ENCODE data around the gene KRI1.

- TF ChIP-seq ZNF565 (CRISPR knock-in tag; conservative IDR thresholded peaks at IDR 0.05; ENCODE audit: low read depth) (no peak), TCF4 (CRISPR knock-in tag; IDR thresholded peaks at IDR 0.05; ENCODE audit: borderline replicate concordance) (no peak), ZFP30 (CRISPR knock-in tag; IDR thresholded peaks at IDR 0.05) (no peak), BACH2 (CRISPR knock-in tag; IDR thresholded peaks at IDR 0.05; ENCODE audit: borderline replicate concordance) (no peak), GLIS3 (CRISPR knock-in tag; IDR thresholded peaks at IDR 0.05) (no peak), PPARA (CRISPR knock-in tag; IDR thresholded peaks at IDR 0.05; ENCODE audit: borderline replicate concordance) (no peak), ZNF8 (CRISPR knock-in tag; IDR thresholded peaks at IDR 0.05) (no peak), POU6F1 (CRISPR knock-in tag; IDR thresholded peaks at IDR 0.05; ENCODE audit: borderline replicate concordance, low read depth) (no peak), RARB (CRISPR knock-in tag; IDR thresholded peaks at IDR 0.05) (no peak), OSR1 (CRISPR knock-in tag; IDR thresholded peaks at IDR 0.05) (no peak), ZC3H10 (CRISPR knock-in tag; IDR thresholded peaks at IDR 0.05) (no peak), ISL1 (CRISPR knock-in tag; IDR thresholded peaks at IDR 0.05) (no peak)
- TF ChIP-seq, protein P1, sequence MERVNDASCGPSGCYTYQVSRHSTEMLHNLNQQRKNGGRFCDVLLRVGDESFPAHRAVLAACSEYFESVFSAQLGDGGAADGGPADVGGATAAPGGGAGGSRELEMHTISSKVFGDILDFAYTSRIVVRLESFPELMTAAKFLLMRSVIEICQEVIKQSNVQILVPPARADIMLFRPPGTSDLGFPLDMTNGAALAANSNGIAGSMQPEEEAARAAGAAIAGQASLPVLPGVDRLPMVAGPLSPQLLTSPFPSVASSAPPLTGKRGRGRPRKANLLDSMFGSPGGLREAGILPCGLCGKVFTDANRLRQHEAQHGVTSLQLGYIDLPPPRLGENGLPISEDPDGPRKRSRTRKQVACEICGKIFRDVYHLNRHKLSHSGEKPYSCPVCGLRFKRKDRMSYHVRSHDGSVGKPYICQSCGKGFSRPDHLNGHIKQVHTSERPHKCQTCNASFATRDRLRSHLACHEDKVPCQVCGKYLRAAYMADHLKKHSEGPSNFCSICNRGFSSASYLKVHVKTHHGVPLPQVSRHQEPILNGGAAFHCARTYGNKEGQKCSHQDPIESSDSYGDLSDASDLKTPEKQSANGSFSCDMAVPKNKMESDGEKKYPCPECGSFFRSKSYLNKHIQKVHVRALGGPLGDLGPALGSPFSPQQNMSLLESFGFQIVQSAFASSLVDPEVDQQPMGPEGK (CRISPR knock-in tag; IDR thresholded peaks at IDR 0.05; ENCODE audit: borderline replicate concordance): no peak
- TF ChIP-seq, protein P2, sequence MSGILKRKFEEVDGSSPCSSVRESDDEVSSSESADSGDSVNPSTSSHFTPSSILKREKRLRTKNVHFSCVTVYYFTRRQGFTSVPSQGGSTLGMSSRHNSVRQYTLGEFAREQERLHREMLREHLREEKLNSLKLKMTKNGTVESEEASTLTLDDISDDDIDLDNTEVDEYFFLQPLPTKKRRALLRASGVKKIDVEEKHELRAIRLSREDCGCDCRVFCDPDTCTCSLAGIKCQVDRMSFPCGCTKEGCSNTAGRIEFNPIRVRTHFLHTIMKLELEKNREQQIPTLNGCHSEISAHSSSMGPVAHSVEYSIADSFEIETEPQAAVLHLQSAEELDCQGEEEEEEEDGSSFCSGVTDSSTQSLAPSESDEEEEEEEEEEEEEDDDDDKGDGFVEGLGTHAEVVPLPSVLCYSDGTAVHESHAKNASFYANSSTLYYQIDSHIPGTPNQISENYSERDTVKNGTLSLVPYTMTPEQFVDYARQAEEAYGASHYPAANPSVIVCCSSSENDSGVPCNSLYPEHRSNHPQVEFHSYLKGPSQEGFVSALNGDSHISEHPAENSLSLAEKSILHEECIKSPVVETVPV (CRISPR knock-in tag; IDR thresholded peaks at IDR 0.05): no peak
Measured at GRCh38 chr19:10544242-10544752, 21.5 kb downstream of the KRI1 start.
